HG03066 (cell line): ENCODE data around the gene OSGIN1.
A peak's percentile ranks its signal among the peaks of the same experiment; 100 is the strongest.

Experiments used
- ATAC-seq: cut with Tn5 transposase; IDR thresholded peaks from one replicate; pipeline ENCODE4 v1.9.1; 2021; ENCODE audit warnings: low read depth; ENCODE audit not compliant: unreplicated experiment

Gene OSGIN1

GRCh38 chr16:83952940-83953795 lies at the start of gene OSGIN1:
TSS of gene OSGIN1 (plus strand) at chr16:83953240. CDS start at chr16:83957672, 4,432 bp downstream.
- ATAC-seq, result peak; percentile 71

GRCh38 chr16:83903751-83904150 lies 49.3 kb upstream of the OSGIN1 start:
- no peak for ATAC-seq

GRCh38 chr16:83906683-83907082 lies 46.4 kb upstream of the OSGIN1 start:
- no peak for ATAC-seq

GRCh38 chr16:83907111-83907510 lies 45.9 kb upstream of the OSGIN1 start:
- ATAC-seq, result no peak

GRCh38 chr16:83907631-83908250 lies 45.3 kb upstream of the OSGIN1 start:
- no peak for ATAC-seq

GRCh38 chr16:83908798-83909197 lies 44.2 kb upstream of the OSGIN1 start:
- no peak for ATAC-seq

GRCh38 chr16:83911290-83911689 lies 41.8 kb upstream of the OSGIN1 start:
- ATAC-seq, result no peak

- no peak for ATAC-seq
Observed at GRCh38 chr16:83912519-83913244, 40.4 kb upstream of the OSGIN1 start.

GRCh38 chr16:83913245-83913633 lies 39.8 kb upstream of the OSGIN1 start:
- no peak for ATAC-seq

- ATAC-seq, result no peak
Observed at GRCh38 chr16:83914091-83914710, 38.8 kb upstream of the OSGIN1 start.

- no peak for ATAC-seq
Observed at GRCh38 chr16:83915081-83915480, 38.0 kb upstream of the OSGIN1 start.

GRCh38 chr16:83915491-83915890 lies 37.5 kb upstream of the OSGIN1 start:
- no peak for ATAC-seq

- no peak for ATAC-seq
Observed at GRCh38 chr16:83917152-83918120, 35.6 kb upstream of the OSGIN1 start.

- ATAC-seq, result no peak
Observed at GRCh38 chr16:83920894-83921491, 32.0 kb upstream of the OSGIN1 start.

- no peak for ATAC-seq
Observed at GRCh38 chr16:83923581-83924365, 29.3 kb upstream of the OSGIN1 start.

- ATAC-seq, result no peak
Observed at GRCh38 chr16:83924686-83925085, 28.4 kb upstream of the OSGIN1 start.

GRCh38 chr16:83925095-83925905 lies 27.7 kb upstream of the OSGIN1 start:
- ATAC-seq, result no peak
